Measurements from ENCODE around the gene CDHR4. TPM values are rescaled to one million over a fixed set of nuclear protein-coding genes. Genes with fewer than 3 reads are reported as not detected.

Gene CDHR4
- total RNA-seq, 1 donor from 2014 or later = 0.42 TPM

GRCh38 chr3:49799105-49799504 is 568 bp downstream of the CDHR4 start:
- DNase-seq (ENCODE audit: low spot score in 2 of 2, unreplicated experiment in 2 of 2) = no peak
- TF ChIP-seq CTCF (IDR thresholded peaks at IDR 0.05; ENCODE audit: unreplicated experiment) = no peak
- Mint-ChIP-seq H3K9me3 (no peaks in the 10 kb centered on the region), H3K27me3 (ENCODE audit: low read depth) (peaks cover 24% of the 10 kb centered on the region), H3K4me3 (no peak overlapping the region), H3K36me3 (no peaks in the 10 kb centered on the region), H3K27ac (no peak overlapping the region), H3K4me1 (peaks cover 13% of the 10 kb centered on the region)

GRCh38 chr3:49794926-49795905 is 4.5 kb downstream of the CDHR4 start:
- no peak for DNase-seq (ENCODE audit: low spot score in 2 of 2, unreplicated experiment in 2 of 2)
- TF ChIP-seq CTCF (IDR thresholded peaks at IDR 0.05; ENCODE audit: unreplicated experiment) = no peak
- H3K27me3 Mint-ChIP-seq (ENCODE audit: low read depth) = no peaks in the 10 kb centered on the region
- H3K4me3 Mint-ChIP-seq = no peak overlapping the region
- H3K27ac Mint-ChIP-seq = no peak overlapping the region
- H3K4me1 Mint-ChIP-seq = peaks cover 8% of the 10 kb centered on the region
- no peaks in the 10 kb centered on the region for H3K36me3 Mint-ChIP-seq
- H3K9me3 Mint-ChIP-seq = no peaks in the 10 kb centered on the region

GRCh38 chr3:49794431-49794830 is 5.2 kb downstream of the CDHR4 start:
- DNase-seq (ENCODE audit: low spot score in 2 of 2, unreplicated experiment in 2 of 2) = no peak
- TF ChIP-seq CTCF (IDR thresholded peaks at IDR 0.05; ENCODE audit: unreplicated experiment) = no peak

GRCh38 chr3:49793486-49794085 is 6.1 kb downstream of the CDHR4 start:
- Mint-ChIP-seq H3K27me3 (ENCODE audit: low read depth) (no peaks in the 10 kb centered on the region), H3K36me3 (no peaks in the 10 kb centered on the region), H3K4me3 (no peak overlapping the region), H3K9me3 (no peaks in the 10 kb centered on the region), H3K4me1 (peaks cover 8% of the 10 kb centered on the region), H3K27ac (no peak overlapping the region)
- DNase-seq (ENCODE audit: low spot score in 2 of 2, unreplicated experiment in 2 of 2) = no peak
- TF ChIP-seq CTCF (IDR thresholded peaks at IDR 0.05; ENCODE audit: unreplicated experiment) = no peak

More at GRCh38 chr3:49794431-49794830, 5.2 kb downstream of the CDHR4 start:
- Mint-ChIP-seq H3K4me3 (no peak overlapping the region), H3K36me3 (no peaks in the 10 kb centered on the region), H3K27me3 (ENCODE audit: low read depth) (no peaks in the 10 kb centered on the region), H3K4me1 (peaks cover 8% of the 10 kb centered on the region), H3K9me3 (no peaks in the 10 kb centered on the region), H3K27ac (no peak overlapping the region)

GRCh38 chr3:49792371-49793150 is 7.1 kb downstream of the CDHR4 start:
- Mint-ChIP-seq H3K9me3 (no peaks in the 10 kb centered on the region), H3K4me1 (peaks cover 8% of the 10 kb centered on the region), H3K27ac (no peak overlapping the region), H3K4me3 (no peak overlapping the region), H3K27me3 (ENCODE audit: low read depth) (no peaks in the 10 kb centered on the region), H3K36me3 (no peaks in the 10 kb centered on the region)
- DNase-seq (ENCODE audit: low spot score in 2 of 2, unreplicated experiment in 2 of 2) = no peak
- no peak for TF ChIP-seq CTCF (IDR thresholded peaks at IDR 0.05; ENCODE audit: unreplicated experiment)
